GOT3 (cell line): ENCODE measurements around the gene CLEC4A.
"Not testable (repeated sequence)": the region's sequence is repeated elsewhere in the genome, so short reads cannot be mapped to it uniquely, and the experiment has no call there.

Experiments
- DNase-seq: peaks from one replicate; lab custom pipeline; 2025; ENCODE audit warnings: mixed read lengths; lab: John Stamatoyannopoulos, UW

CLEC4A gene

DNA sequence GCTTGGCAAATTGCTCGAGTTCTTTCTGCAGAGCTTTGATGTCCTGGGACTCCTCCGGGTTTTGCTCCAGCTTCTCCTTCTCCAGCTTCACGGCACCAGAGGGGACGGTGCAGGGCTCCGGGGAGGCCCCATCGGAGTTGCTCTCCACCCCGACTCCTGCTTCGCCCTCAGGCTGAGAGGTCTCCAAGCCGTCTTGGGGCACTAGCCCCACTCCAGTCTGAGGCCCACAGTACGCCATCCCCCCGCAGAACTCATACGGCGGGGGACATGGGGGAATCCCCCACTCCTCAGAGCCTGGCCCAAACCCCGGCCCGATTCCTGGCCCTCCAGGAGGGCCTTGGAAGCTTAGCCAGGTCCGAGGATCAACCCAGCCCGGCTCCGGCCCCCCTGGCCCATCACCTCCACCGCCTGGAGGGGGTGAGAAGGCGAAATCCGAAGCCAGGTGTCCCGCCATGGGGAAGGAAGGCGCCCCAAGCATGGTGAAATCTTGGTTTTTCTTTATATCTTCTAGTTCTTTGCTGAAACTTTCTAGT, 11.0 kb downstream of the CLEC4A start:
- not testable (repeated sequence) for DNase-seq

DNA sequence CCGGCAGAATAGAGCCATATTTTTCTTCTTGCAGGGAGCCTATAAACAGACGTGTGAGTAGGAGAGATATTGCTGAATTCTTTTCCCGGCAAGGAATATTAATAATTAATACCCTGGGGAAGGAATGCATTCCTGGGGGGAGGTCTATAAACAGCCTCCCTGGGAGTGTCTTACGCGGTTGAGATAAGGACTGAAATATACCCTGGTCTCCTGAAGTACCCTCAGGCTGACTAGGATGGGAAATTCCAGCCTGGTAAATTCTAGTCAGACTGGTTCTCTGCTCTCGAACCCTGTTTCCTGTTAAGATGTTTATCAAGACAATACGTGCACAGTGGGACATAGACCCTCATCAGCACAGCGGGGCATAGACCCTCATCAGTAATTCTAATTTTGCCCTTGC, 18.2 kb downstream of the CLEC4A start:
- DNase-seq = not testable (repeated sequence)

DNA sequence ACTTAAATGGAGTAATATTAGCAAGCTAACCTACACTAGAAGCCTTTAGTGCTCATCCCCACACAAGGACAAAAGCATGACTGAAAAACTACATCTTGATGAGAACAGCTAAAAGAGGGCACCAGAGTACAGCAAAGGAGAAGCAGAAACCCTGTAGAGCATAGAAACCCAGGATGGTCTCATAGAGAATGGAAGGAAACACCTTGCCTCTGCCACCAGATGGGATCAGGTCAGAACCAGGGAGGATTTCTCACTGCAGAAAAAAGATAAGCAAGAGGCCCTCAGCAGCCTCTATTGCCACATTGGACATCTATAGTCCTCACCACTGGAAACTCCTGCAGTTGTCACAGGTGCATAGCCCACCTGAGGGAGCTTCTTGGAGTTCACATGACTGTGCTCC, 19.8 kb downstream of the CLEC4A start:
- DNase-seq = no peak

DNA sequence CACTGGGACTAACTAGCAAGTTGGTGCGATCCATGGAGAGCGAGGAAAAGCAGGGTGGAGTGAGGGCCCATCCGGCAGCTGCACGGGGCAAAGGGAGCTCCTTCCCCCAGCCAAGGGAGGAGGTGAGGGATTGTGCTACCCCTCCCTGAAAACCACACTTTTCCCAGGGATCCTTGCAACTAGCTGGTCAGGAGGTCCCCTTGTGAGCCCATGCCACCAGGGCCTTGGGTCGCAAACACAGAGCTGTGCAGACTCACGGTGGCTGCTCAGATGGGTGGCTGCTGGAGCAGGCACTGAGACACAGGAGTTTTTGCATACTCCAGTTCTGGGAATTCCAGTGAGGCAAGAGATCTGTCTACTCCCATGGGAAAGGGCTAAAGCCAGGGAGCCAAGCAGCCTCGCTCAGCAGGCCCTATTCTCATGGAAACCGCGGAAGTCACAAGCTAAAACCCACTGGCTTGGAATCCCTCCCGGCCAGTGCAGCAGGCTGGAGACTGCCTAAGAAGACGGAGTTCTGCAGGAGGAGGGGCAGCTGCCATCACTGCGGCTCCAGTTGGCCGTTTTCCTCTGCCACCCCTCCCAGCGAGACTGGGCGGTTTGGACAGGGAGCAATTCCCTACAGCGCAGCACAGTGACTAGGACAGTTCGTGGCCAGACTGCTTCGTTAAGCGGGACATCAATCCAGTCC, 22.5 kb downstream of the CLEC4A start:
- DNase-seq = peak; percentile 26

DNA sequence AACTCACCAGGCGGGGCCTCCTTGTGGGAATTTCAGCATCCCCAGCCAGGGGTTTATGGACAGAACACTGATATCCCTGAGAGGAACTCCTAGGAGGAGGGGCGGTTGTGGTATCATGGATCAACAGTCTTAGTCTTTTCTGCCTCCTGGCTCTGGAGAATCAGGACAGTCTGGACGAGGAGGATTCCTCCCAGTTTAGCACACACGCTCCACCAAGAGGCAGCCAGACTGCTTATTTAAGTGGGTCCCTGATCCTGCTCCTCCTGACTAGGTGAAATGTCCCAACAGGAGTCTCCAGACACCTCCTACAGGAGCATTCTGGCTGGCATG, 23.0 kb downstream of the CLEC4A start:
- no peak for DNase-seq

DNA sequence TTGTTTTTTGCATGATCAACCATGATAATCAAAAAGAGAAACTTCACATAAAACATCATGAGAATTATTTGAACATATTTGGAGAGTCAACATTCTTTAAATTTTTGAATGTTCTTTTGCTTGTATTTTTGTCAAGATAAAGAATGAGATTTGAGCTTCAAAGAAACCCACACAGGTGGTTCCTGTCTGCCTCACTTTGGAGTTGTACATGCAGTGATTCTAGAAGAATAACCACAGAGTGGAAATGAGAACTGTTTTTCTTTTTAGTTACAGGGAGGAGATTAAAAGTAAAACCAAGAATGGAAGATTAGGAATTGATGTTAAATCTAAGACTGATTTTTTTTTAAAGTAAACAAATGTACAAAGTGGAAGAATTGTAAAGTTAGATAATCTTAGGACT, 31.1 kb downstream of the CLEC4A start:
- no peak for DNase-seq

DNA sequence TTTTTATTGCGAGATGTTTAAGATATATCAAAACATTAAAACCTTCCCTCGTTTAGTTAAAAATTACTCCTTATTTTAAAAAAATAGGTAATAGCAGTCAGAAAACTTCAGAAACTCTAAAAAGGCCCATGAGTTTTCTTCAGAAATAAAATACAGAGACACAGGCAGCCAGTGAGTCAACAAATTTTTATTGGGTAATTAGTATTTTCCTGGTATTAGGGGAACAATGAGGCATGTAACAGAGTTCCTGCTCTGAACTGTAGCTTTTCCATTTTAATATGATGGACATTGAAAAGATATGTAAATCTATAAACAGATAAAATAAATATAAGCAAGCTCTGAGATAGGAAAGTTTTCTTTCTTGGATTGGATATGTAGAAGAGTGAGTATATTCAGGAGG, 33.0 kb downstream of the CLEC4A start:
- DNase-seq = no peak

DNA sequence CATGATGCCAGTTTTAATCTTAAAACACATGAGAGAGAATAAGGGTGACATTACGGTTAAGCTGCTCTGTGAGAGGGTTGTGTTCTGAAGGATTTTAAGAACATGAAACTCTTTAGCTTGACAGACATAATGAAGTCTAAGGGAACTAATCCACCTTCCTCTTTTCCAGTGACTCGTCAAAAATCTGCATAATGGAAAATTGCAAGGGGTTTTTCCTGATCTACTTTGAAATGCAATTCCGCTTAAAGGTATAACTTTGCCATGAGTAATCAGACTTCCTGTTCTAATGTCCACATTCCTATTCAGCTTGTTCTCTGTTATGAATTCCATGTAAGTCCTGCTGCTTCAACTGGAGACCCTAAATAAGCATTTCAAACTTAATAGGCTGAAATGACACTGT, 33.4 kb downstream of the CLEC4A start, which contains the start of gene ZNF705A:
TSS of gene ZNF705A (plus strand) at position 171 of the 400 bp plus-strand sequence. CDS start 15,611 bp downstream, outside the sequence.
- DNase-seq = no peak

DNA sequence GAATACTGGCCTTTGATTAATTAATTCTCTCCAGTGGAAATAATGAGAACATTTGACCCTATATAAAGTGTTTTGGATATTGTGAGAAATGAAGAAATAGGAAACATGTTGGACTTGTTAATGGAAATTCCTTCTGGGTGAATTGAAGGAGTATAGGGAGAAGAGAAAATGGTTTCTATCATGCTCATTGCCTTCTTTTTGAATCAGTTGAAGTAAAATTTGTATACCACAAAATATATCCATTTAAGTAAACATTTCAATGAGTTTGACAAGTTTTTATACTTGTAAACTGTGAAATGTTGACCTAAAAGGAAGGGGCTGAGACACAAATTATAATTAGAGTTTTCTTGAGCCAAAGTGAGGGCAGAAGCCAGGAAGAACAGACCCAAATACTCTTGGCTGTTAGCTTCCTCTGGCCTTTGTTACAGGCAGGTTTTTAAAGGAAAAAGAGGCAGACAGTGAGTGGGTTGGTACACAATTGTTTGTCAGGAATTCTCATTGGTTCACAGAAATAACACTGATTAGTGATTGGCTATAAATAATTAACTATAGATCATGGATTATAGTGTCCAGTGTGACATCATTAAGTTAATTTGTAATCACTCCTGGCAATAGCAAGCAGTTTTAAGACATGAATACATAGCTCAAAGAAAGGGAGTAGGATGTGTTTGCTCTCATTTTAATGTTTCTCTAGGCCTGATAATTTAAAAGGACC, 34.2 kb downstream of the CLEC4A start:
- DNase-seq = no peak

DNA sequence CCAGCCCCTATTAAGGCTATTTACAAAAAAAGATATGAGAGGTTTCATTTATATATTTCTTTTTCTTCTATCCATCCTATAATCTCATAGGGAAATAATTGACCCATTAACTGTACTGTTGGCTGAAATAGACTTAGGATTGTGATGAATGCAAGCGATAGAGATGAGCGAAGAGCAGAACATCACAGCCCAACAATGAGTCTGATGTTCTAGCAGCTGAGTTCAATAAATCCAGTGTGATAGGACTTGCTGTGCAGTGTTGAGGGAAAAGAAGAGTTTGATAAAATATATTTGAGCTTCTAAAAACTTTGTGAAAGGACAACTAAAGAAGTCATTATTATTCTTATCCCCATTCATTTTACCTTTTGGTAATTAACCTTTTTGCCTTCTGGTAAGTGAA, 49.5 kb downstream of the CLEC4A start:
- DNase-seq = not testable (repeated sequence)

DNA sequence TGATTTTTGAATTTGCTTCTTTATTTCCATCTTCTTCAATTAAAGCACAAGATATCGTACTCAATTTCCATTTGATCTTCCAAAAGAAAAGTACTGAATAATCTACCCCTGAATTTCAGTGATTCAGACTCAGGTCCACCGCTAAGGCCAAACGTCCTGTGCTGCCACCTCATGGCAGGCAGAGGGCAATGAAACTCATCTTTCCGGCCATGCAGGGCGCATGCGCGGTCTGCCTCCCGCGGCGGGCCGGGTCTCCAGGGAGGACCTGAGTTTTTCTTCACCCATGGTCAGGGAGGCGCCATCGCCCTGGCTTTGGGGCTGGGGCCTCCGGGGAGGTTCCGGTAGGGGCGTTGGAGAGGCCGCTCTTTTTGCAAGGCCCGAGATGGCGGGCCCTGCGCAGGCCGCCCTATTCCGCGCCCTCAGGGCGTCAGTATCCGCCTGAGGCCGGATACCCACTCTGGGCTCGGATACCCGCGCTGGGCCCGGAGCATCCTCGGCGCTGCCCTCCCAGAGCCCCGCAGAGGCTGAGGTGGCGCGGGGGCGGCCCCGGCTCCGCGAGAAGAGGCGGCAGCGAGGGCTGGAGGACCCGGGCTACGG, 56.7 kb downstream of the CLEC4A start:
- peak; percentile 70 for DNase-seq

DNA sequence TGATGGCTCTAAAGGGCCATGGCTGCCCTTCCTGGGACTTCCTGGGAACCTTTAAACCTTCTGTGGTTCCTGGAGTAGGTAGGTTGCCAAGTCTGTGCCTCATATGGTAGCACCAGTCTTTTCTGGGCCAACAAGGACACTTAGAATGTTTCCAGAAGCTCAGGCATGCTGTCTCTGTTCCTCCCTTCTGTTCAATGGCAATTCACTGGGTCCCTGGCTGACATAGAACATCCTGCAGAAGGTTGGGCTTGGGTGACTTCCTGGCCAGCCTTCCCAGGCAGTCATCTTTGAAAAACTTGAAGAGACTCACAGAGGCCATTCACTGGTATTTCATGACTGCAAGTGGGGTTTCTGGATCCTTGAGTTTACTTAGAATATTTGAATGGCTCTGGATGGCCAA, 57.9 kb downstream of the CLEC4A start:
- not testable (repeated sequence) for DNase-seq

DNA sequence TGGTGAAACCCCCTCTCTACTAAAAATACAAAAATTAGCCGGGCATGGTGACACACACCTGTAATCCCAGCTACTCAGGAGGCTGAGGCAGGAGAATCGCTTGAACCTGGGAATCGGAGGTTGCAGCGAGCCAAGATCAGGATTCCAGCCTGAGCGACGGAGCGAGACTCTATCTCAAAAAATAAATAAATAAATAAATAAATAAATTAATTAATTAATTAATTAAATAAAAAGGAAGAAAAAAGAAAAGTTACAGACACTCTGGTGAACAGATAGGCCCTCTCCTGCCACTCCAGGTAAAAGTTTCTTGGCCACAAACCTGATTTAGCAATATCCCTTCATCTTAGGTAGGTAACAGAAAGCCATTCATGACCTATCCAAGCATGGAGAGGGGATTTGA, 59.5 kb downstream of the CLEC4A start:
- not testable (repeated sequence) for DNase-seq

DNA sequence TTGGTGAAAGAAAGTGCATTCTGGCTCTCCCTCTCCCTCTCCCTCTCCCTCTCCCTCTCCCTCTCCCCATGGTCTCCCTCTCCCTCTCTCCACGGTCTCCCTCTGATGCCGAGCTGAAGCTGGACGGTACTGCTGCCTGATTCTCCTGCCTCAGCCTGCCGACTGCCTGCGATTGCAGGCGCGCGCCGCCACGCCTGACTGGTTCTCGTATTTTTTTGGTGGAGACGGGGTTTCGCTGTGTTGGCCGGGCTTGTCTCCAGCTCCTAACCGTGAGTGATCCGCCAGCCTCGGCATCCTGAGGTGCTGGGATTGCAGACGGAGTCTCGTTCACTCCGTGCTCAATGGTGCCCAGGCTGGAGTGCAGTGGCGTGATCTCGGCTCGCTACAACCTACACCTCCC, 59.9 kb downstream of the CLEC4A start:
- DNase-seq = not testable (repeated sequence)

DNA sequence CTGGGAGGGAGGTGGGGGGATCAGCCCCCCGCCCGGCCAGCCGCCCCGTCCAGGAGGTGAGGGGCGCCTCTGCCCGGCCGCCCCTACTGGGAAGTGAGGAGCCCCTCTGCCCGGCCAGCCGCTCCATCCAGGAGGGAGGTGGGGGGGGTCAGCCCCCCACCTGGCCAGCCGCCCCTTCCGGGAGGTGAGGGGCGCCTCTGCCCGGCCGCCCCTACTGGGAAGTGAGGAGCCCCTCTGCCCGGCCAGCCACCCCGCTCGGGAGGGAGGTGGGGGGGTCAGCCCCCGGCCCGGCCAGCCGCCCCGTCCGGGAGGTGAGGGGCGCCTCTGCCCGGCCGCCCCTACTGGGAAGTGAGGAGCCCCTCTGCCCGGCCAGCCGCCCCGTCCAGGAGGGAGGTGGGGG, 60.8 kb downstream of the CLEC4A start:
- DNase-seq = not testable (repeated sequence)

DNA sequence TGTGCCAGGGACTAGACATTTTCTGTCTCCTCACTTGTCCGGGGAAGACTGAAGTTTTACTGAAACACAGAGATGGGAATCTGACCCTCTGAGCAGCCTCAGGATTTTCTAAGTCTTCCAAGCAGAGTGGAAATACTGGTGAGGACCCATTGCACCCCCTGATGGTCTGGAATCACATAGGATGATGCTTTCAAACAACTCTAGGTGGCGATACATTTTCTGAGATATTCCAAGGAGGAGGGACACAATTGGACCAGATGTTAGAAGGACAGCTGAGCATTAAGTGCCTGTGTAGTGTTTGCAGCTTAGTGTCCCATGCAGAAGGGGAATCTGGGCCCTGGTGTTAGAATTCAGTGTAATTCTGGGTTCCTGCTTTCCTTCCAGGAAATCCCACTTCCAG, 64.7 kb downstream of the CLEC4A start:
- DNase-seq = not testable (repeated sequence)
